DLD1 (cell line): ENCODE measurements around the gene MTHFD2L.

ENCODE experiments used
- in situ Hi-C: cut with HindIII; loops from 2 replicates; pipeline ENCODE4 v1.10.0; 2017; ENCODE audit warnings: low sequenced_read_pairs

MTHFD2L gene

GRCh38 chr4:74235135-74235534 is 77.2 kb downstream of the MTHFD2L start:
- in situ Hi-C loops, result no loop called here

- in situ Hi-C loops, result no loop called here
Observed at GRCh38 chr4:74237425-74237966, 79.6 kb downstream of the MTHFD2L start.

GRCh38 chr4:74244049-74244448 is 86.1 kb downstream of the MTHFD2L start:
- in situ Hi-C loops, result no loop called here

GRCh38 chr4:74252933-74253332 is 95.0 kb downstream of the MTHFD2L start:
- in situ Hi-C loops, result no loop called here

- in situ Hi-C loops, result no loop called here
Observed at GRCh38 chr4:74254386-74254785, 96.5 kb downstream of the MTHFD2L start.

GRCh38 chr4:74255096-74255495 is 97.2 kb downstream of the MTHFD2L start:
- in situ Hi-C loops, result no loop called here

GRCh38 chr4:74258963-74259362 is 101.0 kb downstream of the MTHFD2L start:
- in situ Hi-C loops, result no loop called here

- in situ Hi-C loops, result no loop called here
Observed at GRCh38 chr4:74260036-74260435, 102.1 kb downstream of the MTHFD2L start.

- in situ Hi-C loops, result no loop called here
Observed at GRCh38 chr4:74262522-74262921, 104.6 kb downstream of the MTHFD2L start.

GRCh38 chr4:74263551-74263950 is 105.6 kb downstream of the MTHFD2L start:
- in situ Hi-C loops, result no loop called here

- in situ Hi-C loops, result no loop called here
Observed at GRCh38 chr4:74266081-74266480, 108.2 kb downstream of the MTHFD2L start.

GRCh38 chr4:74267998-74268606 is 110.2 kb downstream of the MTHFD2L start:
- in situ Hi-C loops, result no loop called here

GRCh38 chr4:74268643-74269042 is 110.7 kb downstream of the MTHFD2L start:
- in situ Hi-C loops, result no loop called here

GRCh38 chr4:74278490-74278889 is 120.6 kb downstream of the MTHFD2L start:
- in situ Hi-C loops, result no loop called here

GRCh38 chr4:74279716-74280115 is 121.8 kb downstream of the MTHFD2L start:
- in situ Hi-C loops, result no loop called here

GRCh38 chr4:74282926-74283325 is 125.0 kb downstream of the MTHFD2L start:
- in situ Hi-C loops, result no loop called here

GRCh38 chr4:74283614-74284013 is 125.7 kb downstream of the MTHFD2L start:
- in situ Hi-C loops, result no loop called here

GRCh38 chr4:74284053-74284452 is 126.1 kb downstream of the MTHFD2L start:
- in situ Hi-C loops, result no loop called here

GRCh38 chr4:74287164-74287563 is 129.2 kb downstream of the MTHFD2L start:
- in situ Hi-C loops, result no loop called here

- in situ Hi-C loops, result no loop called here
Observed at GRCh38 chr4:74287791-74288190, 129.9 kb downstream of the MTHFD2L start.

- in situ Hi-C loops, result no loop called here
Observed at GRCh38 chr4:74291471-74291870, 133.6 kb downstream of the MTHFD2L start.

GRCh38 chr4:74292111-74292870 is 134.4 kb downstream of the MTHFD2L start:
- in situ Hi-C loops, result no loop called here
